H9 (cell line): ENCODE results near the gene PRR29. TPM values are rescaled to one million over a fixed set of nuclear protein-coding genes. Genes with fewer than 3 reads are reported as not detected.

Experiments used
- DNase-seq: peaks from one replicate; pipeline ENCODE4 v3.0.0-alpha.2; 2017
- H2AFZ ChIP-seq: one replicate; pipeline ENCODE4 v1.6.1; 2013; ENCODE audit warnings: mild to moderate bottlenecking, low read length, control low read depth, moderate library complexity
- H2AK5ac ChIP-seq: 2 replicates; pipeline ENCODE4 v1.6.1; 2013; ENCODE audit warnings: low read length, control low read depth, mixed read lengths; ENCODE audit not compliant: insufficient read length
- H2BK120ac ChIP-seq: one replicate; pipeline ENCODE4 v1.6.1; 2013; ENCODE audit warnings: low read depth, mild to moderate bottlenecking, low read length, control low read depth, inconsistent platforms; ENCODE audit not compliant: poor library complexity, severe bottlenecking
- H2BK12ac ChIP-seq: 2 replicates; pipeline ENCODE4 v1.6.1; 2013; ENCODE audit warnings: low read length, control low read depth, mixed read lengths, low read depth; ENCODE audit not compliant: insufficient read length
- H2BK15ac ChIP-seq: 2 replicates; pipeline ENCODE4 v1.6.1; 2013; ENCODE audit warnings: low read depth, low read length, control low read depth
- H2BK20ac ChIP-seq: one replicate; pipeline ENCODE4 v1.6.1; 2013; ENCODE audit warnings: low read depth, mild to moderate bottlenecking, low read length, control low read depth, inconsistent platforms; ENCODE audit not compliant: poor library complexity, severe bottlenecking
- H2BK5ac ChIP-seq: 2 replicates; pipeline ENCODE4 v1.6.1; 2013; ENCODE audit warnings: low read length, control low read depth, mixed read lengths; ENCODE audit not compliant: insufficient read length
- H3K14ac ChIP-seq: 2 replicates; pipeline ENCODE4 v1.6.1; 2013; ENCODE audit warnings: low read length, control low read depth; ENCODE audit not compliant: insufficient read depth
- H3K18ac ChIP-seq: 2 replicates; pipeline ENCODE4 v1.6.1; 2013; ENCODE audit warnings: low read depth, mild to moderate bottlenecking, mixed read lengths, low read length, control low read depth; ENCODE audit not compliant: insufficient read length
- H3K23ac ChIP-seq: 2 replicates; pipeline ENCODE4 v1.6.1; 2013; ENCODE audit warnings: low read length, control low read depth, mixed read lengths, low read depth; ENCODE audit not compliant: insufficient read length
- H3K23me2 ChIP-seq: 2 replicates; pipeline ENCODE4 v1.6.1; 2013; ENCODE audit warnings: low read depth, mild to moderate bottlenecking, mixed read lengths, low read length, control low read depth; ENCODE audit not compliant: insufficient read length, poor library complexity, severe bottlenecking
- H3K27ac ChIP-seq: 2 replicates; pipeline ENCODE4 v1.5.1; 2013; ENCODE audit warnings: low read length, control low read depth, mixed read lengths, low read depth; ENCODE audit not compliant: insufficient read length
- H3K27me3 ChIP-seq: 2 replicates; pipeline ENCODE4 v1.6.1; 2013; ENCODE audit warnings: low read length, control low read depth, inconsistent platforms; ENCODE audit not compliant: insufficient read depth
- H3K4ac ChIP-seq: 2 replicates; pipeline ENCODE4 v1.6.1; 2013; ENCODE audit warnings: low read depth, mild to moderate bottlenecking, control low read depth, inconsistent platforms, low read length, moderate library complexity
- H3K4me1 ChIP-seq: 2 replicates; pipeline ENCODE4 v1.6.1; 2013; ENCODE audit warnings: low read length, control low read depth, inconsistent platforms; ENCODE audit not compliant: insufficient read depth
- H3K4me2 ChIP-seq: 2 replicates; pipeline ENCODE4 v1.6.1; 2013; ENCODE audit warnings: low read length, control low read depth, mixed read lengths; ENCODE audit not compliant: insufficient read length, insufficient read depth
- H3K56ac ChIP-seq: 2 replicates; pipeline ENCODE4 v1.6.1; 2013; ENCODE audit warnings: low read depth, mild to moderate bottlenecking, mixed read lengths, low read length, control low read depth; ENCODE audit not compliant: insufficient read length
- H3K79me1 ChIP-seq: 2 replicates; pipeline ENCODE4 v1.6.1; 2013; ENCODE audit warnings: low read depth, mild to moderate bottlenecking, moderate library complexity, low read length, control low read depth, inconsistent platforms; ENCODE audit not compliant: insufficient read depth, poor library complexity, severe bottlenecking
- H3K79me2 ChIP-seq: 2 replicates; pipeline ENCODE4 v1.6.1; 2013; ENCODE audit warnings: low read length, control low read depth, inconsistent platforms; ENCODE audit not compliant: insufficient read depth
- H3K9ac ChIP-seq: 2 replicates; pipeline ENCODE4 v1.6.1; 2013; ENCODE audit warnings: low read length, control low read depth, mixed read lengths; ENCODE audit not compliant: insufficient read length; ENCODE audit errors: extremely low read depth
- H3K9me3 ChIP-seq: one replicate; pipeline ENCODE4 v1.6.1; 2013; ENCODE audit warnings: low read depth, low read length, inconsistent platforms; ENCODE audit not compliant: control insufficient read depth
- H3T11ph ChIP-seq: one replicate; pipeline ENCODE4 v1.6.1; 2013; ENCODE audit warnings: mild to moderate bottlenecking, low read length, control low read depth, inconsistent platforms
- H4K20me1 ChIP-seq: one replicate; pipeline ENCODE4 v1.6.1; 2013; ENCODE audit not compliant: control insufficient read depth, insufficient read length, insufficient read depth
- H4K5ac ChIP-seq: 2 replicates; pipeline ENCODE4 v1.6.1; 2013; ENCODE audit warnings: low read depth, mild to moderate bottlenecking, mixed read lengths, low read length, control low read depth; ENCODE audit not compliant: insufficient read length
- H4K8ac ChIP-seq: replicated peaks from 2 replicates; pipeline ENCODE4 v1.6.1; 2013; ENCODE audit warnings: low read length, control low read depth, mixed read lengths, low read depth; ENCODE audit not compliant: insufficient read length
- H4K91ac ChIP-seq: 2 replicates; pipeline ENCODE4 v1.6.1; 2013; ENCODE audit warnings: low read depth, mild to moderate bottlenecking, moderate library complexity, mixed read lengths, low read length, control low read depth; ENCODE audit not compliant: insufficient read length
- H3K27ac Mint-ChIP-seq, 3 experiments: 2 replicates in 2 of 3; 3 replicates in 1 of 3; pipeline ENCODE4 v1.8.0; 2020 to 2021; ENCODE audit warnings: mixed read lengths in 3 of 3, mild to moderate bottlenecking in 1 of 3, moderate library complexity in 1 of 3
- H3K27me3 Mint-ChIP-seq: 2 replicates; pipeline ENCODE4 v1.8.0; 2021; ENCODE audit warnings: low read depth, mild to moderate bottlenecking, moderate library complexity, mixed read lengths
- H3K36me3 Mint-ChIP-seq, 3 experiments: 2 replicates in 2 of 3; 3 replicates in 1 of 3; pipeline ENCODE4 v1.8.0; 2020 to 2021; ENCODE audit warnings: low read depth in 3 of 3, mixed read lengths in 3 of 3; ENCODE audit not compliant: insufficient read depth in 1 of 3
- H3K4me1 Mint-ChIP-seq, 2 experiments: 2 replicates each; pipeline ENCODE4 v1.8.0; 2020; ENCODE audit warnings: mixed read lengths in 2 of 2
- H3K4me3 Mint-ChIP-seq, 2 experiments: 2 replicates in 1 of 2; 3 replicates in 1 of 2; pipeline ENCODE4 v1.8.0; 2020 to 2021; ENCODE audit warnings: mild to moderate bottlenecking in 2 of 2, mixed read lengths in 2 of 2, moderate library complexity in 1 of 2
- H3K9me3 Mint-ChIP-seq, 2 experiments: 2 replicates in 1 of 2; 3 replicates in 1 of 2; pipeline ENCODE4 v1.8.0; 2020; ENCODE audit warnings: mild to moderate bottlenecking in 2 of 2, mixed read lengths in 2 of 2, moderate library complexity in 1 of 2
- WGBS: extraction: QIAGEN DNeasy Blood & Tissue Kit; methylation state at CpG from one replicate; pipeline ENCODE4 v1.1.7; 2013; ENCODE audit warnings: missing lambda C conversion rate, low lambda C conversion rate, mixed read lengths; ENCODE audit not compliant: insufficient read length; ENCODE audit errors: extremely low coverage; 5-methylcytosine and 5-hydroxymethylcytosine counted together
- total RNA-seq: library from RNA; stranded (reverse); gene quantifications from 2 replicates; pipeline ENCODE4 v1.2.1, GENCODE V29; 2021
- TF ChIP-seq, protein P1 (sequence below): fragments of 200-600 bp; sonication (generic); conservative IDR thresholded peaks from 3 replicates; pipeline ENCODE4 v1.8.0; 2021; ENCODE audit warnings: antibody characterized with exemption, mild to moderate bottlenecking

The PRR29 gene
- total RNA-seq, 1 experiment from 2014 or later, result 0.87 TPM

DNA sequence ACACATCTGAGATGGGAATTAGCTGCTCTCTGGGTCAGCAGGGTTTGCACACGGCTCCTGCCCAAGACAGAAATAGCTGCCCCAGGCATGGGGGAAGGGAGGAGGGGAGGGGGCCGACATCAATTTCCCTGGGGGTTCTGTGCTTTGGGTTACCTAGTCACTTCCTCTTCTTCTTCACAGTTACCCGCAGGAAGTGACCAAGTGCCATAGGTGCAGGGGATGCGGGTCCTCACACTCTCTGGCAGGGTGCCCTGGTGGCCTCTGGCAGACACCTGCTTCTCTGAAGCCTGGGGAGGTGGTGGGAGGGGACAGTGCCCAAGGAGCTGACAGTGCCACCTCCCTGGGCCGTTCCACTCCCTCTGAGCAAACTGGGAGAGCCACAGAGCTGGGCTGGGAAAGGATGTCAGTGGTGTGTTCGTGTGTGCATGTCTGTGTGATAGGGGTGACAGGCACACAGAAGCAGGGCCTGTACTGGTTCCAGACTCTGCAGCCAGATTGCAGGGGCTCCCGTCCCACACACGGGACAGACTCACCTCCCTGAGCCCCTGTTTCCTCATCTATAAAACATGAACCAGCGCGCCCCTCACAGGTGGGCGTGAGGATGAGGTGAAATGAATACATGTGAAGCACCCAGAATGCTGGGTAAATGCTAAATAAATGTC, 43.6 kb upstream of the PRR29 start:
- Histone ChIP-seq H2AFZ (no peak overlapping the region), H3K9me3 (no peaks in the 10 kb centered on the region), H3K27me3 (no peaks in the 10 kb centered on the region), H2BK120ac (no peak overlapping the region), H4K91ac (no peak overlapping the region), H3K18ac (no peak overlapping the region), H3K56ac (no peak overlapping the region), H3K27ac (no peak overlapping the region), H3T11ph (no peak overlapping the region), H3K4me2 (no peak overlapping the region), H4K8ac (no peak overlapping the region), H3K79me1 (no peaks in the 10 kb centered on the region), H4K20me1 (no peaks in the 10 kb centered on the region), H2AK5ac (no peak overlapping the region), H2BK20ac (no peak overlapping the region), H4K5ac (no peak overlapping the region), H3K79me2 (no peaks in the 10 kb centered on the region), H3K23ac (no peak overlapping the region), H3K9ac (no peak overlapping the region), H2BK5ac (no peak overlapping the region), H3K14ac (no peak overlapping the region), H3K4ac (no peak overlapping the region), H2BK15ac (no peak overlapping the region), H3K23me2 (no peaks in the 10 kb centered on the region), H2BK12ac (no peak overlapping the region), H3K4me1 (no peaks in the 10 kb centered on the region)
- H3K4me1 Mint-ChIP-seq, result no peaks in the 10 kb centered on the region; a peak in 1 of 4 replicates
- no peaks in the 10 kb centered on the region for H3K9me3 Mint-ChIP-seq
- no peak overlapping the region for H3K4me3 Mint-ChIP-seq
- H3K36me3 Mint-ChIP-seq, result peaks cover 2 to 8% (median 4%) of the 10 kb centered on the region in 3 experiments; a peak in 3 of 7 replicates
- TF ChIP-seq, protein P1, sequence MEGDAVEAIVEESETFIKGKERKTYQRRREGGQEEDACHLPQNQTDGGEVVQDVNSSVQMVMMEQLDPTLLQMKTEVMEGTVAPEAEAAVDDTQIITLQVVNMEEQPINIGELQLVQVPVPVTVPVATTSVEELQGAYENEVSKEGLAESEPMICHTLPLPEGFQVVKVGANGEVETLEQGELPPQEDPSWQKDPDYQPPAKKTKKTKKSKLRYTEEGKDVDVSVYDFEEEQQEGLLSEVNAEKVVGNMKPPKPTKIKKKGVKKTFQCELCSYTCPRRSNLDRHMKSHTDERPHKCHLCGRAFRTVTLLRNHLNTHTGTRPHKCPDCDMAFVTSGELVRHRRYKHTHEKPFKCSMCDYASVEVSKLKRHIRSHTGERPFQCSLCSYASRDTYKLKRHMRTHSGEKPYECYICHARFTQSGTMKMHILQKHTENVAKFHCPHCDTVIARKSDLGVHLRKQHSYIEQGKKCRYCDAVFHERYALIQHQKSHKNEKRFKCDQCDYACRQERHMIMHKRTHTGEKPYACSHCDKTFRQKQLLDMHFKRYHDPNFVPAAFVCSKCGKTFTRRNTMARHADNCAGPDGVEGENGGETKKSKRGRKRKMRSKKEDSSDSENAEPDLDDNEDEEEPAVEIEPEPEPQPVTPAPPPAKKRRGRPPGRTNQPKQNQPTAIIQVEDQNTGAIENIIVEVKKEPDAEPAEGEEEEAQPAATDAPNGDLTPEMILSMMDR, result no peak
- no peaks in the 10 kb centered on the region for H3K27me3 Mint-ChIP-seq
- DNase-seq, result no peak
- peak overlapping the region in 1 of 3 experiments; percentile 48; a peak in 1 of 7 replicates for H3K27ac Mint-ChIP-seq
- WGBS, result no CpG with 5 or more reads among the region's 11 CpGs
